GM12875 (cell line): Measurements from ENCODE around the gene HORMAD1.

Source experiments
- H3K4me3 ChIP-seq: one replicate; pipeline ENCODE4 v1.5.1; 2011; ENCODE audit warnings: low read depth, low read length, control low read depth
- CTCF ChIP-seq: IDR thresholded peaks from 2 replicates; pipeline ENCODE4 v1.5.1; 2011; ENCODE audit warnings: low read depth, mild to moderate bottlenecking, control low read depth, inconsistent platforms, low read length, moderate library complexity, borderline replicate concordance; ENCODE audit not compliant: insufficient read depth

The HORMAD1 gene

GRCh38 chr1:150650193-150650592 is 70.5 kb downstream of the HORMAD1 start:
- no peak overlapping the region for H3K4me3 ChIP-seq
- TF ChIP-seq CTCF = no peak

GRCh38 chr1:150649441-150650075 is 71.1 kb downstream of the HORMAD1 start:
- no peak for TF ChIP-seq CTCF

More at GRCh38 chr1:150649441-150650075, 71.1 kb downstream of the HORMAD1 start:
- H3K4me3 ChIP-seq = no peak overlapping the region
